8988T (cell line): ENCODE data around the gene RALGPS1.
A peak's percentile ranks its signal among the peaks of the same experiment; 100 is the strongest.

Experiments used
- DNase-seq: peaks from one replicate; pipeline ENCODE4 v3.0.0; 2011

Gene RALGPS1

DNA sequence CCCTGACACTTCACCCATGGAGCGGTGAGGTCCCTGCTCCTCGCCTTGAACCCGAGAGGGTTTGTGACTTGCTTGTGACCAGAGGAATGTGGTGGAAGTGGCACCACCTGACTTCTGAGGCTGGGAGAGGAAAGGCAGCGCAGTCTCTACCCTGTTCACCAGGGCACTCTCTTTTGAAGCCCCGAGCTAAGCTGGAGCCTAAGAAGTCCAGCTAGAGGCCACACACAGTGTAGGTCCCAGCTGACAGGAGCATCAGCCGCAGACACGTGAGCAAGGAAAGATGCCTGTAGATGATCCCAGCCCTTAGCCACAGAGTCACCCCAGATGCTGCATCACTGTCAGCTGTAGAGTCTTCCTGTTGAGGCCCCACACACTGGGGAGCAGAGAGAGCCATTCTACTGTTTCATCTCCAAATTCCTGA lies 209.5 kb downstream of the RALGPS1 start:
- no peak for DNase-seq

DNA sequence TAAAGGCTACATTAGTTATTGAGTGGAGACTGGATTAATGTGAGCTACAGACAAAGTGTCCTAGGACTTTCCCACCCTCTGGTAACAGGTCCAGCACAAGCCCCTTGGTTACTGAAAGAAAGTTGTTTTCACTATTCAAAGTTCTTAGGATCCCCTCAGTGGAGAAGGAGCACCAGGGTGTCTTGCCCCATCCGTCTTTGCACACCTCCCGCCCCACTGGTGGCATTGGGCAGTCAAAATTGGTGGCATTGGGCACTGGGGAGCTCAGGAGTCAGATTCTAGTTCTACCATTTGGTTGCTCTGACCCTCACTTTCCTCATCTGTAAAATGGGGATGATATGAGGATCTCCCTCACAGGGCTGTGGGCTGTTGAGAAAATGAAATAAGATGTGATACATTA lies 210.2 kb downstream of the RALGPS1 start:
- DNase-seq: no peak

DNA sequence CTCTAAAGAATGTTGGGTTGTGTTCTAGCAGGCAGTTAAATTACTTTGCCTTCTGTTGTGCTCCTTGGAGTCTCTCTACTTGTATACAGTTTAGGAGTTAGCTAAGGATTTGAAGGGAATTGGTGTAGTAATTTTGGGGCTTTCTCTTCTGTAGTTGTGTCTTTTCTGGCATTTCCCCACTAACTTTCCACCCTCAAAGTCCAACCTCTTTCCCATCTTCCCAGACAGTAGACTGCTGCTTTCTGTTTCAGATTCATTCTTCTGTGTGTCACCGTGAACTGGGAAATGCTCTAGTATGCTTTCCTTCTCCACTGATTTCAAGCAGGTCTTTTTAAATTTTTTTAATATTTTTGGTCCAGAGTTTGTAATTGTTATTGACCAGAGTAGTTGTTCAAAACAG lies 212.4 kb downstream of the RALGPS1 start:
- no peak for DNase-seq

DNA sequence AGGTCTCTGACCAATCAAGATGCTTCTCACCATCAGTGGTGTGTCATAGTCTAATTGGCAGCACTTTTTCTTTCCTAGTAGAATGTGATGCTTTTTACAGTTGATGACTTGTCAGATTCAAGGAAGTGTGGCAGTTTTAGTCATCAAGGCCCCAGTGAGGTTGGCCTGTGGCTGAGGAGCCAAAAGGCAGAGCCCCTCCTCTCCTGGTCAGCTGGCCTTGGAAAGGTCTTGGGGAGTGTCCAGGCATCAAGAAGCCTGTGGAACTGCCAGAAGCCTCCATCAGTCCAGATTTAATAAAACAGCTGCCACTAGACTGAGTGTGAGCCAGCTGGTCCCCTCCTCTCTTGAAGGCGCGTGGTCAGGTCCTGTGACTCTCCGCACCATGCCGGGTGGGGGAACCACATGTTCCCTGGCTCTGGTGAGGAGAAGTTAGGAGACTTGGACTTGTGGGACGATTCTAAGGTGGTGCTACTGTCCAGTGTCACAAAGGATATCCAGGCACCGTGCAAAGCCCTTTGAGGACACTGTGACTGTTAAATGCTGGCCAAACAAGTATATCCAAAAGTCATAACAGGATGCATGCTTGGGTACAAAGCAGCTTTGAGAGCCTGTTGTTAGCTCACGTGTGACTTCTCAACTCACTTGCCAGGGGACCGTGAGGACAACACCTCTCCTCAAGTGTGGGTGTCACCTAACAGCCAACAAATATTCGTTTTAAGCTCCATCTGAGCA lies 213.9 kb downstream of the RALGPS1 start:
- DNase-seq: no peak

DNA sequence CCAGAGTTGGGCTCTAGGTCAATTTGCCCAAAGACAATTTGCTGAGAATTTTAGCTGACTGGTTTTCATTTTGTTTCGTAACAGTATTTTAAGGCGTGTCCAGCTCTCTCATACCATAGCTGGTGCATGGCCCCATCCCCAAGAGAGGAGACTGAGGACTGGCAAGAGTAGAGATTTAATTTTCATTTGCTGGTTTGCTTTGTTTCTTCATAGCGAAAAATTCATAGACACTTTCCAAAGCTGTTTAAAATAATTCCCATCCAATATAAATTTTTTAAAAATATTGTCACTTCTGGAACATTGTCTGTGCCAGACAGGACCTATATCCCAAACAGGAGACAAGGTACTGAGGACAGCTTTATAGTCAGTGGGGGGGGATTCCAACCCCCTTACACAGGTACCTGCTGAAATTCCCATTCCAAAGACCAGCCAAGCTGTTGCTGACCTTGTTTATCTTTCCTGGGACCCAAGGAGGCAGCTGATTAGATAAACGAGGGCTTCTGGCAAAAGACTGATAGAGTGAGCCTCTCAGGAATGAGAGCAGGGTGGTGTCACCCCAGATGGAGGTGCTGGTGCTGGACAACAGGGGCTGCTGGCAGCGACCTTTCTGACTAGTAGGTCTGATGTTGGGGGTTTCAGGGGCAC lies 214.6 kb downstream of the RALGPS1 start:
- DNase-seq: no peak

DNA sequence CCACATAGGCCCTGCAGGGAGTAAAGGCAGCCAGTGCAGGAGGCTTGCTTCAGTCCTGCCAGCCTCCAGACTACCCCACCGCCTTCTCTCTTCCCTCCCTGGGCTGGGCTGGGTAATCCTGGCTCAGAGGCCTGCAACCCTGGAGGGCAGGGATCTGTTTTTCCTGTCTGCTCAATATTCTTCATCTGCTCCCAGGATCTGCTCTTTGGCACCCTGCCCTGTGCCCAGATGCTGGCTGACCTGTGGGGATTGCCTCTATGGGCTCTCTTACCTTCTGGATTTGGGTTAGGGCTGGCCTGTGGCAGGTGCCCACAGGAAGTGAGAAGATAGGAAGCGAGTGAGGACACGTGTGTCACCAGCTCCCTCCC lies 215.1 kb downstream of the RALGPS1 start:
- DNase-seq: no peak

DNA sequence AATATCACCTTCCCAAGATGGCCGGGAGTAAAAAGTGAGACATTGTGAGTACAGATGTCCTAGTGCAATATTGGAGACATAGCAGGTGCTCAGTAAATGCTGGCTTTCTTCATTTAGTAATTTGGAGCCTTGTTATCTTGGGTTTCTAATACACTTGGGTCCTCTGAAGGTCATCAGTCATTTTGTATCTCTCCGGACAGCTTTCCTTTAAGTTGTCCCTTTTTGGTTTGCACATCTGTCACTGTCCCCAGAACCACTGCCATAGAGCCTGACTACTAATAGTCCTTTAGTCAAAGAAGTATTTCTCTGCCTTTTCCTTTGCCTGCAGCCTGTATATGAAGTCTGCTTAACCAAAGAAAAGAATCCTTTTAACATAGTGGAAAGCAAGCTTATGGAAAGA lies 215.7 kb downstream of the RALGPS1 start:
- DNase-seq: no peak

DNA sequence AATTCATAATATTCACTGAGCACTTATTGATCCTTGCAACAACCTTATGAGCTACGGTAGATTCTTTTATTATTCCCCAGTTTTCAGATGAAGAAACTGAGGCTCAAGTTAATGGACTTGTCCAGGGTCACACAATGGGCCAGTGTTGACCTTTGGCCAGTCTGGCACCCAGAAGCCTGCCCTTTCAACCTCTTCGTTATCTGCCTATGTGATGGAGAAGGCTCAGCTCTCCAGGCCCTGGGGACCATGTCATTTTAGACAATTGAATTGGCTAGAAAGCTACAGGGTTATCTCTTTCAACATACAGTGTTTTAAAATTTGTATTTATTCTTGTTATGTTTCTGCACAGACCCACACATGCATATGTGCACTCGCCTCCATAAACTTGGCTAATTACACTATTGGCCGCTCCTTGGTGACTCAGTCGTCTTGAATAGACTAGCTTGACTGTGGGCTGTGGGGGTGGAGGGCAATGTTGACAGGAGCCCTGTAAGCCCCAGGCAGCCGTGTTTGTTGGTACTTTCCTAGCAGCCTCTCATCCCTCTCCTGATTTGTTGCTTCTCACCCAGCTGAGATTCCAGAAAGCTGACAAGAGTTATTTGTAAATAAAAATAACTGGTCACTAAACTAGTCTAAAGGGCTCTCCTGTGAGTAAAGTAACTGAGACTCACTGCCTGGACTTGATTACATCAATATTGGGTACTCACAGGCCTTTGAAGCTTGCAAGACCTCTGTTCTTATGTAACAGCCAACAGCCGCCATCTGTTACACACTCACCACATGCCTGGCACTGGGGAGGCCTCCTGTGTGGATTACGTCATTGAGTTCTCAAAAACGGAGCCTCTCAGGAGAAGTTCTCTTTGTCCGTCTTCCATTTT lies 216.3 kb downstream of the RALGPS1 start:
- no peak for DNase-seq

DNA sequence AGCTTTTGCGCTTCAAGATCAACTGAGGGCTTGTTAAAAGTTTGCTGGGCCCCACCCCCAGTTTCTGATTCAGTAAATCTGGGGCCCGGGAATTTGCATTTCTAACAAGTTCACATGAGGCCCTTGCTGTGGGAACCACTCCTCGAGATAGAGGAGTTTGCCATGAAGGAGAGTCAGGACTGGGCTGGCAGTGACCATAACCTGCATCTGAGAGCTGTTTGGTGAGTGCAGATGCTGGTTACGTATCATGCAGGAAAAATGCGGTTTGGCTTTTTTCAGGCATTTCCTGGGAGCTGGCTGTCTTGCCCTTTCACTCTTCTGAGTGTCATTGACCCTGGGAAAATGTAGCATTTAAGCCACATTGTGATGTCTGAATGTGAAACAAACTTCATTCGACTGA lies 217.3 kb downstream of the RALGPS1 start:
- peak; percentile 53 for DNase-seq

DNA sequence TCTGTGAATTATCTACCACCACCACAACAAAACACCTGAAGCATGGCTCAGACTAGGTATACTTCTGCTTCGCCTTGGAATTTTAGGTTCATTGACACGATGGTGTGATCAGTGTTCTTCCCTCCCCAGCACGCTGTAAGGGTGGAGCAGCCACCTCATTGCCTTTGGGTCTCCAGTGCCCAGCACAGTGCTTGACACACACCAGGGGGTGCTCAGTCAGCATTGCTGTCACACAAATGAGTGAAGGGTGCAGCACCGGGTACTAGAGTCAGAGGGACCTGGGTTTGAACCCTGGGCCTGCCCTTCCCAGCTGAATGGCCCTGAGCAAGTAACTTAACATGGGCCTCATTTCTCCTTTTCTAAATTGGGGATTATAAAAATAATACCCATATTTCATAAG lies 217.8 kb downstream of the RALGPS1 start:
- DNase-seq: no peak

DNA sequence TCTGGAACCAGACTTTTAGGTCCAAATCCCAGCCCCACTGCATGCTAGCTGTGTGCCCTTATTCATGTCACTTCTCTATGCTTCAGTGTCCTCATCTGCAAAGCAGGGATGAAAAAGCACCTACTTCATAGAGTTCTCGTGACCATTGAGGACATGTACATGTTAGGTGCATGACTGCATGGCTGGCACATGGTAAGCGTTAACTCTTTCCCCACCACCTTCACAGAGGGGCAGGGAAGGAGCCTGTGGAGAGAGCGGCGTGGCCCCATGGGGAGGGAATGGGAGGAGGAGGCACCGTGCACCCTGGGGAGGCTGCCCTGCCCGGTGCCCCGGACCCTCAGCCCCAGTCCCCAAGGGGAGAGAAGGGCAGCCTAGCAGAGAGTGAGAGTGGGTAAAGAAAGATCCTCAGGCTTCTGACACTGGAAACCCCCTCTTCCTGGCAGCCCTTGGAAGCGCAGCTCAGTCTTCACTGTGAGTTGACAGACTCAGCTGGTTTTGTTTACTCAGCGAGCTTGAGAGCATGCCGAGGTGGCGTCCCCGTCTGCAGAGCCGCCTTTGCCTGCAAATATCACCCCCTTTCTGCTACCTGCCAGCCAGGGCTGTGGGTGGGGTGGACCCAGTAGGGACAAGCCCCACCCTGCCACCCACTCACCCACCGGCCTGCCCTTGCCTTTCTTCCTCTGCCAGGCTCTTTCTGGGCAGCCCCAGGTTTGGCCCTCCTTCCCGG lies 218.5 kb downstream of the RALGPS1 start:
- DNase-seq: no peak

DNA sequence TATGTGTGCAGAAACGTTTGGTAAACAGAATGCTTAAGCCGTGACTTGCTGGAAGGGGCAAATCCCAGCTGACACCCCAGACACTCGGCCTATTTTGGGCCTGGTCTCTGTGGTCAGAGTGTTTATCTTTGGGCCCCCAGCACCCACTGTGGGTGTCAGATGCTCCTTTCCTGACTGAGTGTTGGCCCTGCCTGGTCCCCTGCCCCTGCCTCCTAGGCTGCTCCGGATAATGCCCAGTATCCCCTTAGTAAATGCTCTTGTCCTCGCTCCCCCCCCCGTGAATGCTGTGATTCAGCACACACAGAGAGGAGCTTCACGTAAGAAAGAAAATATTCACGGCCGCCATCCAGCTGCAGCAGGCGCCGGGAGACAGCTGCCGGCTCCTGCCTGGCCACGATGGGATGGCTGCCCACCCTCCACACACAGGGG lies 219.2 kb downstream of the RALGPS1 start:
- no peak for DNase-seq

DNA sequence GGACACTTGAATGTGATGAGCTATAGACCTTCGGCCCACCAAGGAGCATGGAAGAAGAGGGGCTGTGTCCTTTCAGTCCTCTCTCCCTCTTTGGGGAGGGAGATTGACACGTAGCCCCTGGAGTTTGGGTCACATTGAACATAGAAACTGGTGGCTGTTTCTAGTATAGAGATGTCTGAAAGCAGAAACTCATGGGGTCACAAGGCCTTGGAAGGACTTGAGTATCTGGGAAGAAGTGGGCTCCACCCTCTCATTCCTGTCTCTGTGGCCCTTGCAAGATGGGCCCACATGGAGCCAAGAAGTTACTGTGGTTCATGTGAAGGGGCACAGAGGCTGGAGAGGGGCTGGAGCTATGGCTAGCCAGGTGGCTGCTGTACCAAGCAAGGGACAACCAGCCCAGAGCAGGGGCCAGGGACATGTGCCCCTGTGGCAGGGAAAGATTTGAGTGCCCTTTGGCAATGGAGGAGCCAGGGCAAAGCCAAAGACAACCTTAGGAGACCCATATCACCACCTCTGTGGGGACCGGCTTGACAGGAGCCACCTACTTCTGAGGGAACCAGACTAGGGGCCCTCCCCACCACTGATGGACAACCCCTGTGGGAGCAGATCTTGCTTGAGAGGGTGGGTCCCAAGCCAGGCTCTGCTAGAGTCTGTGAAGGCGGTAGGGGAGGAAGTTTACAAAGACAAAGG lies 220.6 kb downstream of the RALGPS1 start:
- no peak for DNase-seq

DNA sequence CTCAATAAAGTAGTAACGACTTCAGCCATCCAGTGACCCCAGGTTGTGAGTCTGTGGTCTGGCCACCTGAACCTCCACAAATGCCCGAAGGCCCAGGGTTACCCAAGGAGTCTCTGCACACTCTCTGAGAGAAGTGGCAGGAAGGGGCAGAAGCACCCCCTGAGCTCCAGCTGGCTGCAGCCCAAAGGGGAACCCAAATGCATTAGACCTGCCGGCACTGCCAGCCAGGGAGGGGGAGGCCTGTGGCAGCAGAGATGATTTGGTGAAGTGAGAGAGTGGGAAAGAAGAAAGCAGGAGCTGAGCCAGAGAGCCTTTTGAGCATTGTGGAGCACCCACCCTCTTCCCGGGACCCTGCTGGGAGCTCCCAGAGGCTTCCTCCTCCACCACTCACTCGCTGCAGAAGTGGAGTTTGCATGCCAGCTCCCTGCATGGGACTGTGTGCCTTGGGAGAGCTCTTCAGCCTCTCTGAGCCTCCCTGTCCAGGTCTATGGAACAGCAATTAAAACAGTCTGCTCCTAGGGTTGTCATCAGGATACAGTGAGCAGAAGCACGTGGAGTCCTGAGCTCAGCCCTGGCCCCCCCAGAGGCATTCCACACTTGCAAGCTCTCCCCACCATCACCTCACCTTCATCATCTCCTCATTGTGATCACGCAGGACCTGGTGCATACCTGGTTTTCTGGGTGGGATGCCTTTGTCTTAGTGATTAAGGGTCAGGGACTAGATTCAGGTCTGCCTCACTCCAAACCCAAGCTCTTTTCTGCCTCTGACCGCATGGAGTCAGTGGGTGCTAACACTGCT lies 221.7 kb downstream of the RALGPS1 start:
- no peak for DNase-seq

DNA sequence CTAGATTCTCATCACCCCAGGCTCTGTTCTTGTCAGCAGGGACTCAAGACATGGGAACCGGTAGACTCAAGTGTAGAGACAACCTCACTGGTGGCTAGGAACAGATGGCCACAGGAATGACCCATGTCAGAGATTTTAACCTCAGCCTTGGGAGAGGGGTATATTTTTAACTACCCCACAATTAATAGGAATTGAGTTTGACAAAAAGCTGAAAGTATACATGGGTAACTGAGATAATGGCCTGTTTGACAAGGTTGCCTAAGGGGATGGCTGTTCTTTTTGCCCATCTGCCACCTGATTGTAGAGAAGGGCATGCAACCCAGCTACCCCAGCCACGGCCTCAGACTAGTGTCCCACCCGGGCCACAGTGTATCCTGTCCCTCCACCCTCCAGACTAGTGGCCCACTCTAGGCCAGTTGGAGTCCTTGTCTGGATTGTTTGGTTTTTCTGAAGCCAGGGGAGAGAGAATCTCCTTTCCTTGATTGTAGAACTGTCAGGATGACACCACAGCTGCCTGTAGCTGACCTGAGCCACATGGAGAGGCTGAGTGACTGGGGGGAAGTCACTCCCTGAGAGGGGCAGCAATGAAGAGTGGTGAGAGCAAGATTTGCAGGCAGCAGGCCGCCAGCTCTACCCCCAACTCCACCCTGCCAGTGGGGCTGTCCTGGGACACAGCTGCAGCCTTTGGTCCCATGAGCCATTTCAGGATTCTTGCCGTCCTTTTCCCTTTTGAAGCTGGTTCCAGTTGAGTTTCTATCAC lies 222.5 kb downstream of the RALGPS1 start:
- DNase-seq: no peak

DNA sequence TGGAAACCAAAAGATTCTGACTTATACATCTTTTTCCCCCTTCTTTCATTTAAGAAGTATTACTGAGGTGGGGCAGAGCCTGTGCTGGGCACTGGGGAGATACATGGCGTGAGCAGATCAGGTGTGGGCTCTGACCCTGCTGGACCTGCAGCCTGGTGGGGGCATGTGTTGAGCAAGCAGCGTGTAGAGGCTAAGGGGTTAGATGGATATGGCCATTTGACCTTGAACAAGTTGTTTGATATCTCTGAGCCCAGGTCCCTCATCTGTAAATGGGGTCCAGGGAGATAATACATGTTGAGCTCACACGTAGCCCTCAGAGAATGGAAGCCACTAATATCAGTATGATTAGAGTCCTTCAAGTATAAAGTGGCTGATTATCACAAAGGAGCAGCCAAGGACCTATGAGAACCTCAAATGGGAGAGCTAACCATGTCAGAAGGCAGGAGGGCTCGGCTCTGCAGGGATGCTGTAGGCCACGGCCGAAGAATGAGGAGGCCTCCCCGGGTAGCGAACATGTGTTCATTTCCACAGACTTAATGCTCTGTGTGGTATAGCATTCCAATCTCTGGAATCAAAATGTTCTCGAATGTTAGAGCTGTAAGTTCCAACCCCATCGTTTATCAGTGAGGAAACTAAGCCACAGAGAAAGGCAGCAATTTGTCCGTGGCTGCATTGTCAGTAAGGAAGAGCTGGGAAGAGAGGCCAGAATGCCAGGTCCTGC lies 223.2 kb downstream of the RALGPS1 start:
- DNase-seq: no peak

DNA sequence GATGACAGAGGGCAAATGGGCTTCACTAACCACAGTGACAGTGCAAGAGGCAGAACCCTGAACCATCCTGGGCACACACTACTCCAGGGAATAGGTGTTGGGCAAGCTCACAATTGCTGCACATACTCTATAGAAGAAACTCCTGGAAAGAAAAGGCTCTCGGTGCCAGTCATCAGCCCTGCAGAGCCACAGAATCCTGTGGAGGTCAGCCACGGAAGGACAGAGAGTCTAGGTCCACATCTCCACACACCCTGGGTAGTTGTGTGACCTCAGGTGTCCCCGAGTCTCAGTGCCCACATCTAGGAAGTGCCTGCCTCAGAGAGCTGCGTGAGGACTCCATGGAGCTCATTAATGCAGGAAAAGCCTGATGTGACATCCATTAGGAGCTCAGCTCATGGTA lies 223.9 kb downstream of the RALGPS1 start:
- DNase-seq: no peak

DNA sequence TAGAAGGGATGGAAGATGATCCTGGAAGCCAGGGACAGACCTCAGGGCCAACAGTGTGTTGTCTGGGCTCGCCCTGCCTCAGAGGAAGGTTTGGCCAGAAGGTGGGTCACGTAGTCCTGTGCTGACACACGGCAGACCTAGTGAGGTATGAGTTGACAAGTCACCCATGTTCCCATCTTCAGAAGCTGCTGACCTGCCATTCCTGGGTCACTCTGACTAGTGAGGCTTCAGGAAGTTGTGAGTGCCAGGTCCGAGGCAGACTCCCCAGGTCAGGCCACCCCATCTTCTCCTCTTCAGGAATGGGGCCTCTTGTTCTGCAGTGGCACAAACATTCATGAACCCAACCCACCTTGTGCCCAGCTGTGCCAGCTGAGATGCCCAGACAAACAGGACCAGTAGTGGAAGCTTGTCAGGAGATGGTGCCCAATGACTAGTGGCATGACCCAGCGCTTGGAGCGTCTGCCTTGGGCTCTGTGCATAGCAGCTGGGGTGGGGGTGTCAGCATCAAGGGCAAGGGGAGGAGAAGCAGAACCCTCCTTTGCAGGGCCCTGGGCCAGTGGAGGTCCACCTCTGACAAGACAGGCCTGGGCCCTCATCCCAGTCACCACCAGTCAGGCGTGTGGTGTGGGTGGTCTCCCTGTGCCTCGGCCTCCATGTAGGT lies 224.6 kb downstream of the RALGPS1 start:
- no peak for DNase-seq

DNA sequence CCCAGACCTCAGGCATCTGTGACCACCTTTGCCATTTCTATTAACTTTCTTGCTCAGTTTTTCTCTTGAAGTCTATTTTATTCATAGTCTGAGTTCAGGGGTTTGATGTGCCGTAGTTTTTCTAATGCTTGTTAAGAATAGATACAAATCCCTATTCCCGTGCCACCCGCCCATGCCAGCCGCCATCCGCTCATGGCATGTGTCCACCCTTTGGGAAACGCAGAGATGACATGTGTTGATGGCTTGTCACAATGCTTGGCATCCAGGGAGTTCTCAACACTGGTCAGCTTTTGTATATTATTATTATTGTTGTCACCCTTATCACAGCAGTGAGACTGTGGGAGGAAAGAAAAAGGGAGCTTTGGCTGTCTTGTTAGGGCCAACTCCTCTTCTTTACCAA lies 225.2 kb downstream of the RALGPS1 start:
- no peak for DNase-seq

DNA sequence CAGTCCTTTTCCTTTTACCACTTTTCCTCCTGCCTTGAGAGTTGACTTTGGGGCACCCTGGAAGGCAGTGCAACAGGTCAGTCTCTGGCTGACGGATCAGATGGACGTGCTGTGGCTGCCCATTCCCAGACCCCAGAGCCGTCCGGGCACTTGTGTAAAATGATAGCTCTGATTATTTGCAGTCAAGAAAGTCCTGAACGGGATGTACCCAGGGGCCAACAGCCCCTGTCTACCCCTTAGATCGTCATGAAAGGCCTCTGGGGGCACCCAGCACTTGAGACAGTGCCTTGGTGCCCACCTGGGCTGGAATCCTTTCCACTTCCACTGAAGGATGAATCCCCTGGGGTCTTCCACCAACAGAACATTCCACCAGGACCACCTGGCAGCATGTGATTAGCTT lies 225.6 kb downstream of the RALGPS1 start:
- DNase-seq: no peak
